Mammary epithelial cell (primary cell): ENCODE results near the gene DYNLRB2.

Source experiments
- EZH2 ChIP-seq: IDR thresholded peaks from 2 replicates; pipeline ENCODE4 v1.6.1; 2012; ENCODE audit warnings: low read length, inconsistent platforms, borderline replicate concordance
- TF ChIP-seq, protein P1 (sequence below), 2 donors: IDR thresholded peaks in 1 of 2; conservative IDR thresholded peaks in 1 of 2; 2 replicates each; pipeline ENCODE4 v1.5.1; 2011 to 2012; ENCODE audit warnings: inconsistent platforms in 2 of 2, low read length in 2 of 2, mild to moderate bottlenecking in 2 of 2, control low read depth in 1 of 2, low read depth in 1 of 2; ENCODE audit not compliant: insufficient read depth in 1 of 2; ENCODE audit errors: extremely low read depth in 1 of 2

DNA sequence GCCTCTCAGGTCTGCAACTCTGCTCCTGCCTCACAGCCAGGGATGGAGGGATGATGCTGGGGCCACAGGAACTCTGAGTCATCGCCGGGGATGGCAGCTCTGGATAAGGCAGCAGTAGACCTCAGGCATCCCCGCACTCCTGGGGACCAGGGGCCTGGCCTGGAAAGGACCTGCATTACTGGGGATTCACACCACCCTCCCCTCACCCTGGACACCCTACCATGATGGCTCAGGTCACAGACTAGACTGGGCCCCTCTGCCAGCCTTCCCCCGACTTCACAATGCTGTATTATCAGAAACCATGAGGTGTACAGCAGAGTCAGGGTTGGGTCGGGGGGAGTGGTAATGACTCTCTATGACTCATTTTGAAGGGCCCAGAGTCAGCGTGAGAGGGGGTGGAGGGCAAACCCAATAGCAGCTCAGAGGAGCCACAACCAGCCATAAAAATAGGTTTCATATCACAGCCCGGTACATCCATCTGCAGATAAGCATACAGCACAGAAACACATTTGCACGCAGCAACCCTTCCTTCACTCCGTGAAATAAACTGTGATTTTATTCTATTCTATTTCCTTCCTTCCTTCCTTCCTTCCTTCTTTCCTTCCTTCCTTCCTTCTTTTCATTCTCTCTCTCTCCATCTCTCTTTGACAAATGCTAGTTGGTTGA is 28.8 kb downstream of the DYNLRB2 start:
- TF ChIP-seq, protein P1, sequence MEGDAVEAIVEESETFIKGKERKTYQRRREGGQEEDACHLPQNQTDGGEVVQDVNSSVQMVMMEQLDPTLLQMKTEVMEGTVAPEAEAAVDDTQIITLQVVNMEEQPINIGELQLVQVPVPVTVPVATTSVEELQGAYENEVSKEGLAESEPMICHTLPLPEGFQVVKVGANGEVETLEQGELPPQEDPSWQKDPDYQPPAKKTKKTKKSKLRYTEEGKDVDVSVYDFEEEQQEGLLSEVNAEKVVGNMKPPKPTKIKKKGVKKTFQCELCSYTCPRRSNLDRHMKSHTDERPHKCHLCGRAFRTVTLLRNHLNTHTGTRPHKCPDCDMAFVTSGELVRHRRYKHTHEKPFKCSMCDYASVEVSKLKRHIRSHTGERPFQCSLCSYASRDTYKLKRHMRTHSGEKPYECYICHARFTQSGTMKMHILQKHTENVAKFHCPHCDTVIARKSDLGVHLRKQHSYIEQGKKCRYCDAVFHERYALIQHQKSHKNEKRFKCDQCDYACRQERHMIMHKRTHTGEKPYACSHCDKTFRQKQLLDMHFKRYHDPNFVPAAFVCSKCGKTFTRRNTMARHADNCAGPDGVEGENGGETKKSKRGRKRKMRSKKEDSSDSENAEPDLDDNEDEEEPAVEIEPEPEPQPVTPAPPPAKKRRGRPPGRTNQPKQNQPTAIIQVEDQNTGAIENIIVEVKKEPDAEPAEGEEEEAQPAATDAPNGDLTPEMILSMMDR (conservative IDR thresholded peaks at IDR 0.05 in 1 of 2, IDR thresholded peaks at IDR 0.05 in 1 of 2; ENCODE audit: extremely low read depth in 1 of 2, insufficient read depth in 1 of 2, low read depth in 1 of 2, low read length in 2 of 2): no peak
- TF ChIP-seq EZH2: no peak
